GM18867 (cell line): ENCODE data around the gene LURAP1L.

Experiments used
- ATAC-seq: cut with Tn5 transposase; IDR thresholded peaks from one replicate; pipeline ENCODE4 v1.9.1; 2021; ENCODE audit warnings: mild to moderate bottlenecking, moderate library complexity; ENCODE audit not compliant: unreplicated experiment

Gene LURAP1L, protein sequence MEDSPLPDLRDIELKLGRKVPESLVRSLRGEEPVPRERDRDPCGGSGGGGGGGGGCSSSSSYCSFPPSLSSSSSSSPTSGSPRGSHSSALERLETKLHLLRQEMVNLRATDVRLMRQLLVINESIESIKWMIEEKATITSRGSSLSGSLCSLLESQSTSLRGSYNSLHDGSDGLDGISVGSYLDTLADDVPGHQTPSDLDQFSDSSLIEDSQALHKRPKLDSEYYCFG

GRCh38 chr9:12774861-12775678 lies at the start of gene LURAP1L:
LURAP1L (plus strand) TSS chr9:12775020; CDS start chr9:12775716, 696 bp downstream.
- no peak for ATAC-seq

DNA sequence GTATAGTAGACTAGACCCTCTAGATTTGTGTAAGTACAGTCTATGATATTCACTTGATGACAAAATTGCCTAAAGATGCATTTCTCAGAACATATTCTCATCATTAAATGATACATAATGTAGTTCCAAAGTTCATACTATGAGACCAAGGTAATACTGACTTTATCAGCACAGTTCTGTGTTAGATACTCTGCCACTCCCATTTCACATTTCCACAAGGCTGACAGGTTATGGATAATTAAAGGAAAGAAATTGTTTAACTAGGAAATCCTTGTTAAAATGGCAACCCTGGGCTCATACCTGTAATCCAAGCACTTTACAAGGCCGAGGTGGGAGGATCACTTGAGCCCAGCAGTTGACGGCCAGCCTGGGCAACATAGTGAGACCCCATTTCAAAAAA lies 48.0 kb upstream of the LURAP1L start:
- ATAC-seq, result no peak

DNA sequence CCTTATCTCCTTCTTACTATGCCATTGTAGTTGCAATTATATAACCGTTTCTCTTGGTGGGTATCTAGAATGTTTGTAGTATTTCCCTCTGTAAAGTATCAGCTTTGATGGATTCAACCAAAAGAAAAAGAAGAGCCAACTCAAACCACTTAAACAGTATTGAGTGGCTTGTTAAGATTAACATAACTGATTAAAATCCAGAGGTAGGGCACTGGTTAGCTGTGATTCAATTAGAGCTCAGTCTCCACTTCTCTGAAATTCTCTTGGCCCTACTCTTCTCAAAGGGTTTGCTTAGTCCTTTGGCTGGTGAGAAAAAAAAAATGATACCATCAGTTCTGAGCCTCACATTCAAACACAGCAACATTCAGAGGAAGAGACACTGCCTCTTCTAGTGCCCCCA lies 44.6 kb upstream of the LURAP1L start:
- ATAC-seq, result no peak

DNA sequence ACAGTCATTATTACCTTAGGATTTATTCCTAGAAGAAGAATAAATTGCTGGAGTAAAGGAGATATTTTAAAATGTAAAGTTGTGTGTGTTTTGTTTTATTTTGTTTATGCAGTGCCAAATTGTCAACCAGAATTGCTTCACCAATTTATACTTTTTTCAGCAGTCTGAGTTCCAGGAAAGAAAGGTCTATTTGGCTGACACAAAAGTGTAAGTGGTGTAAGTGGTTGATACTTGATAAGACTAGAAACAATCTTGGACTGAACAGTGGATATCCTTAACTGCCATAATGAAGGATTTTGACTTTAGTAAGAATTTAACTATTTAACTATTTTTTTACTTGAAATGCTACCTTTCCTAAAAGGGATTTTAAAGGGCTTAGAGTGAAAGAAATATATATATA lies 43.9 kb upstream of the LURAP1L start:
- ATAC-seq, result no peak

GRCh38 chr9:12732971-12733370 lies 41.8 kb upstream of the LURAP1L start:
- no peak for ATAC-seq

GRCh38 chr9:12735665-12736064 lies 39.2 kb upstream of the LURAP1L start:
- ATAC-seq, result no peak

GRCh38 chr9:12737871-12738270 lies 36.9 kb upstream of the LURAP1L start:
- no peak for ATAC-seq

DNA sequence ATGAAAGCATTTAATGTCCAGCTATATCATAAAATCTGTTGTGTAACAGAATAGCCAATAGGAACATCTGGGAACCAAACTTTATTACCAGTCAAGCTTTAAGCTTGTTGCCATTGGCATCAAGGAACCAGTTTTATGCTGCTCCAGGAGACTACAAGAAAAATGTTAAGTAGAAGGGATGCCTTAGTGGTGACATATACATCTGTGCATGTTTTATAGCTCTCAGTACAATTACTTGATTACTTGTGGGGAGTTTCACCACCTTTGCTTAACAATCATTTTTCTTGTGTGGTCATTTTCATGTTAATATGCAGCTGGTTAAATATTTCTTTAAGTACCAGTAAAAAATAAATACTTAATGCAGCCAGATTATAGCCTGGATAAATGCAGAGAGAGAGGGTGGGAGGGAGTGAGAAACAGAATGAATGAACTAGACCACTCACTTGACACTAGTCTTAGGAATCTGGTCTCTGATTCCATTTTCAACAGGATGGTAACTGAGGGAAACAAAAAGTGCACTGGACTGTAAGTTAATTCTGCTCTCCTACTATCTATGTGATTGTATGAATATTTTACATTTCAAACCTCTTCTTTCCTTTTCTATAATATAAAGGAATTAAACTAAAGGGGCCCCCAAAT lies 35.7 kb upstream of the LURAP1L start:
- ATAC-seq, result no peak

- no peak for ATAC-seq
Measured at GRCh38 chr9:12740845-12741244, 34.0 kb upstream of the LURAP1L start.

GRCh38 chr9:12748016-12748415 lies 26.8 kb upstream of the LURAP1L start:
- no peak for ATAC-seq

- no peak for ATAC-seq
Measured at GRCh38 chr9:12748954-12749353, 25.9 kb upstream of the LURAP1L start.

- ATAC-seq, result no peak
Measured at GRCh38 chr9:12753931-12754330, 20.9 kb upstream of the LURAP1L start.

GRCh38 chr9:12759761-12760160 lies 15.1 kb upstream of the LURAP1L start:
- ATAC-seq, result no peak

GRCh38 chr9:12760758-12761157 lies 14.1 kb upstream of the LURAP1L start:
- no peak for ATAC-seq

GRCh38 chr9:12764150-12764549 lies 10.7 kb upstream of the LURAP1L start:
- no peak for ATAC-seq

- ATAC-seq, result no peak
Measured at GRCh38 chr9:12765088-12765798, 9.6 kb upstream of the LURAP1L start.

DNA sequence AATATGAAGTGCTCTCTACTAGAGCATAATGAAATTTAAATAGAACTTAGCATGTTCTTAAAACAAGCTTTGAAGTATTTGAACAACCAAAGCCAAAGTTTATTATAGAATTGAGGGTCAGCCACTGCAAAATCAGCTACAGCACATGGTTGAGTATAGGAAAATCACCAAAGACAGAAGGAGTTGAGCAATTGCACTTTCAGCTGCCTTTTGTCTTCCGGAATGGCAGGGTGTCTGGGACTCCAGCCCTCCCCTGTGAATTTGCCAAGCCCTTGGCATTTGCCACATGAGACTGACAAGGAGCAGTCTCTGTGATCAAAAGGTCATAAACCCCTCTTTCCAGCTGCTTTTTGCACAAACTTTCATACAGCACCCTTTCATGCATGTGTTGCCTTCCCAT lies 8.5 kb upstream of the LURAP1L start:
- no peak for ATAC-seq

GRCh38 chr9:12770261-12770660 lies 4.6 kb upstream of the LURAP1L start:
- no peak for ATAC-seq

GRCh38 chr9:12771891-12772290 lies 2.9 kb upstream of the LURAP1L start:
- ATAC-seq, result no peak

DNA sequence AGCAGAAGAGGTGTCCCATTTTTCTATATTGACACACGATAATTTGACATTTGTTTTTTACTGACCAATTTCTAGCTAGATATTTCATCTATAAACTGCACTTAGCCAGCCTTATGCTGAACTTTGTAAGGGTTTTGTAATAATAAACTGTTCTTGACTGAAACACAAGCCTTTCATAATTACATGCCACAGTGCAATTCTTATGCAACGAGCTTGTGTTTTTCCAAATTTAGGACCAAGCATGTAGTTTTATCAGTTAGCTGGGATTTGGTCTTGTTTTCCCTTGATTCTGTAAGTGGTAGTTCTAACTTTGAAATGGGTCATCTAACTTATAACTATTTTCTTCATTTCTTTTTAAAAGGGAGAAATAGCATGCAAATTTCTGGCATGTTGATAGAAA lies 1.3 kb upstream of the LURAP1L start:
- no peak for ATAC-seq
